ENCODE measurements around the gene NR3C2.

The NR3C2 gene

GRCh38 chr4:148110169-148110568 lies 332.0 kb downstream of the NR3C2 start:
- no peak overlapping the region for H3K4me3 ChIP-seq (ENCODE audit: severe bottlenecking)
- no peaks in the 10 kb centered on the region for H3K9me3 ChIP-seq (ENCODE audit: severe bottlenecking)
- H3K27me3 ChIP-seq (ENCODE audit: insufficient read depth, poor library complexity, severe bottlenecking): no peaks in the 10 kb centered on the region
- no peaks in the 10 kb centered on the region for H3K36me3 ChIP-seq (ENCODE audit: low read depth)
- TF ChIP-seq CTCF (IDR thresholded peaks at IDR 0.05; ENCODE audit: poor library complexity, severe bottlenecking): no peak
- DNase-seq (ENCODE audit: low spot score) (no peak), ATAC-seq (ENCODE audit: low read depth) (no peak)
- H3K27ac ChIP-seq (ENCODE audit: poor library complexity, severe bottlenecking): no peak overlapping the region
- no peaks in the 10 kb centered on the region for H3K4me1 ChIP-seq (ENCODE audit: insufficient read depth, poor library complexity, severe bottlenecking)

- Histone ChIP-seq H3K27me3 (ENCODE audit: insufficient read depth, poor library complexity, severe bottlenecking) (no peaks in the 10 kb centered on the region), H3K4me3 (ENCODE audit: severe bottlenecking) (no peak overlapping the region), H3K36me3 (ENCODE audit: low read depth) (no peaks in the 10 kb centered on the region), H3K4me1 (ENCODE audit: insufficient read depth, poor library complexity, severe bottlenecking) (no peaks in the 10 kb centered on the region), H3K9me3 (ENCODE audit: severe bottlenecking) (no peaks in the 10 kb centered on the region), H3K27ac (ENCODE audit: poor library complexity, severe bottlenecking) (no peak overlapping the region)
- ATAC-seq (ENCODE audit: low read depth) (no peak), DNase-seq (ENCODE audit: low spot score) (no peak)
- no peak for TF ChIP-seq CTCF (IDR thresholded peaks at IDR 0.05; ENCODE audit: poor library complexity, severe bottlenecking)
Observed at GRCh38 chr4:148109216-148109615, 333.0 kb downstream of the NR3C2 start.

GRCh38 chr4:148108766-148109165 lies 333.4 kb downstream of the NR3C2 start:
- no peak for ATAC-seq (ENCODE audit: low read depth)
- no peak for TF ChIP-seq CTCF (IDR thresholded peaks at IDR 0.05; ENCODE audit: poor library complexity, severe bottlenecking)
- H3K9me3 ChIP-seq (ENCODE audit: severe bottlenecking): no peaks in the 10 kb centered on the region
- no peak overlapping the region for H3K27ac ChIP-seq (ENCODE audit: poor library complexity, severe bottlenecking)
- no peak for DNase-seq (ENCODE audit: low spot score)
- no peaks in the 10 kb centered on the region for H3K27me3 ChIP-seq (ENCODE audit: insufficient read depth, poor library complexity, severe bottlenecking)
- no peaks in the 10 kb centered on the region for H3K36me3 ChIP-seq (ENCODE audit: low read depth)
- no peaks in the 10 kb centered on the region for H3K4me1 ChIP-seq (ENCODE audit: insufficient read depth, poor library complexity, severe bottlenecking)
- H3K4me3 ChIP-seq (ENCODE audit: severe bottlenecking): no peak overlapping the region

GRCh38 chr4:148103597-148104355 lies 338.4 kb downstream of the NR3C2 start:
- TF ChIP-seq CTCF (IDR thresholded peaks at IDR 0.05; ENCODE audit: poor library complexity, severe bottlenecking): no peak
- Histone ChIP-seq H3K27ac (ENCODE audit: poor library complexity, severe bottlenecking) (no peak overlapping the region), H3K9me3 (ENCODE audit: severe bottlenecking) (no peaks in the 10 kb centered on the region), H3K27me3 (ENCODE audit: insufficient read depth, poor library complexity, severe bottlenecking) (no peaks in the 10 kb centered on the region), H3K36me3 (ENCODE audit: low read depth) (no peaks in the 10 kb centered on the region), H3K4me3 (ENCODE audit: severe bottlenecking) (no peak overlapping the region), H3K4me1 (ENCODE audit: insufficient read depth, poor library complexity, severe bottlenecking) (no peaks in the 10 kb centered on the region)
- ATAC-seq (ENCODE audit: low read depth) (no peak), DNase-seq (ENCODE audit: low spot score) (no peak)

- no peak for TF ChIP-seq CTCF (IDR thresholded peaks at IDR 0.05; ENCODE audit: poor library complexity, severe bottlenecking)
- H3K4me3 ChIP-seq (ENCODE audit: severe bottlenecking): no peak overlapping the region
- no peaks in the 10 kb centered on the region for H3K9me3 ChIP-seq (ENCODE audit: severe bottlenecking)
- H3K27me3 ChIP-seq (ENCODE audit: insufficient read depth, poor library complexity, severe bottlenecking): no peaks in the 10 kb centered on the region
- no peak for ATAC-seq (ENCODE audit: low read depth)
- no peak for DNase-seq (ENCODE audit: low spot score)
- no peaks in the 10 kb centered on the region for H3K36me3 ChIP-seq (ENCODE audit: low read depth)
- H3K27ac ChIP-seq (ENCODE audit: poor library complexity, severe bottlenecking): no peak overlapping the region
- no peaks in the 10 kb centered on the region for H3K4me1 ChIP-seq (ENCODE audit: insufficient read depth, poor library complexity, severe bottlenecking)
Observed at GRCh38 chr4:148101790-148102189, 340.4 kb downstream of the NR3C2 start.
